HG03045 (cell line): ENCODE results near the gene CACNA1S.

Experiments
- ATAC-seq: cut with Tn5 transposase; IDR thresholded peaks from one replicate; pipeline ENCODE4 v1.9.1; 2021; ENCODE audit warnings: mild to moderate bottlenecking, moderate library complexity; ENCODE audit not compliant: unreplicated experiment

Gene CACNA1S

DNA sequence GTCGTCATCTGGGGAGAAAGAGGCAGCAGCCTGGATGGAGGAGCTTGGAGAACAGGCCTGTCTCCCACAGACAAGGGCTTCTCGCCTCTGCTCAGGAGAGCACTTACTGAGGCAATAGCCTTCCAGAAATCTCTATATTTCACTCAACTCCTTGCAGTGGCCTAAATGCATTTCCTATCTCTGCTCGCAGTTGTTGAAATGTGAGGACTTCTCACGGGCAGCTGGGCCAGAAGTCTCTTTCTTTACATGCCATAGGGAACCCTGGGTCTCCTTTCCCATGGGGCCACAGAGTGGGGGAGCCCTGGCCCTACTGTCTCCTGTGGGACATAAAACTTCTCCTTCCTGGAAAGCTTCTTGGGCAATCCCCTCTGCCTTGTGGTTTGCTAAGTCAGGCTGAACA, 45.2 kb downstream of the CACNA1S start:
- no peak for ATAC-seq

DNA sequence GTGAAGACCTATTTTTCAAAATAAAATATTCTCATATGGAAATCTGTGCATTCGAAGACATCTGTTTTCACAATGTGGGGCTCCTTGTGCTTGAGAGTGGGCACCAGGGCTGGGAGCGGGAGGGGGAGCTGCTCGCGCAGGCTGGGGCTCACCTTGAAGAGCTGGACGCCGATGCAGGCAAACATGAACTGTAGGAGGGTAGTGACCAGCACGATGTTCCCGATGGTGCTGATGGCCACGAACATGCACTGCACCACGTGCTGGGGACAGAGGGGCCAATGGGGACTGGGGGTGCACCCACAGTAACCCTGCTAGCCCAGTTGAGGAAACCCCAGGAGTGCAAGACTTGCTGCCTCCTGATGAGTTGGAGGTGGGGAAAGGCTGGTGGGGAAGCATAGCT, 46.5 kb downstream of the CACNA1S start:
- no peak for ATAC-seq

DNA sequence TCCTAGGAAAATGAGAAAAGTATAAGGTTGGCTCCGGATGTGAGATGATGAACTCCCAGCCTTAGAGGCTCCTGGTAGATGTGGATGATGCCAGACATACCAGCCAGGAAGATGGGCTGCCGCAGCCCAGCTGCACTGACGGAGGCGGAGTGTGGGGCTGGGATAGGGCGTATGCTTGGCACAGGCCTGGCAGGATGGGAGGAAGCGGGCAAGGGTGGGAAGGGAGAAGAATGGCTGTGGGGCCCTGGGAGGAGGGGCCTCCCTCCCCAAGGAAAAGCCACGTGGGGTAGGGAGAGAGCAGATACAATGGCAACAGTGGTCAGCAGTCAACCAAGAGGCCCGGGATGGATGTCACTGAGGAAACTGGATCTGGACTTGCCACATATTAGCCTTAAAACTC, 47.4 kb downstream of the CACNA1S start:
- no peak for ATAC-seq

DNA sequence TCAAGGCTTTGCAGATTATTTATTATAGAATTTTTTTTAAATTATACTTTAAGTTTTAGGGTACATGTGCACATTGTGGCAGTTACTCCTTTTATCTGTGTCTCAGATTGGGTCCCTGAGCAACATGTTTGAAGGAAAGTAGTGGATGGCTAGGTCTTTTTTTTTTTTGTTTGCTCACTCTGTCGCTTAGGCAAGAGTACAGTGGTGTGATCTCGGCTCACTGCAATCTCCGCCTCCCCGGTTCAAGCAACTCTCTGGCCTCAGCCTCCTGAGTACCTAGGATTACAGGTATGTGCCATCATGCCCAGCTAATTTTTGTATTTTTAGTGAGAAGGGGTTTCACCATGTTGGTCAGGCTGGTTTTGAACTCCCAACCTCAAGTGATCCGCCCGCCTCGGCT, 49.1 kb downstream of the CACNA1S start:
- ATAC-seq: no peak

DNA sequence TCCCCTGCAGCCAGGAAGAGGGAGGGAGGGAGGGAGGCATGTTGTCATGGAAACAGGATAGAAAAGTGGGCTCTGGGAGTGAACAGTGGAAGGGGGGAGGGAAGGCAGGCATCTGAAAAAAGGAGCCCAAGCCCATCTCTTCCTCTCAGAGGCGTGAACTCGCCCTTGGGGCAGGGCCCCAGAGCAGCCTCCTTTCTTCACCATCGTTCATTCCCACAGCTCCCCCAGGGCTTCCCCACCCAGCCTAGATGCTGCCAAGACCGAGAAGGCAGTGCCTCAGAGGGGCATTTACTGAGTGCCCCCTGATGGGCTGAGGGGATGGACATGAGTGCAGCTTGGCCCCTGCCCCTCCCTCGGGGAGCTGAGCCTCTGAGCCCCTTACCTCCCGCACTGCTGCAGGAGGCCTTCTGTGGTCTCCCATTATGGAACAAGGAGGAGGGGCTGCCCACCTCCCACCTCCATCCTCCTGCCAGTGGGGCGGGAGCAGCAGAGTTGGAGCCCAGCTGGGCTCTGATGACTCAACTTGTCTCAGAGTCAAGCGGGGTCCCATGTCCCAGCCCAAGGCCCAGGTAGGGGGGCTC, 49.6 kb downstream of the CACNA1S start:
- no peak for ATAC-seq

DNA sequence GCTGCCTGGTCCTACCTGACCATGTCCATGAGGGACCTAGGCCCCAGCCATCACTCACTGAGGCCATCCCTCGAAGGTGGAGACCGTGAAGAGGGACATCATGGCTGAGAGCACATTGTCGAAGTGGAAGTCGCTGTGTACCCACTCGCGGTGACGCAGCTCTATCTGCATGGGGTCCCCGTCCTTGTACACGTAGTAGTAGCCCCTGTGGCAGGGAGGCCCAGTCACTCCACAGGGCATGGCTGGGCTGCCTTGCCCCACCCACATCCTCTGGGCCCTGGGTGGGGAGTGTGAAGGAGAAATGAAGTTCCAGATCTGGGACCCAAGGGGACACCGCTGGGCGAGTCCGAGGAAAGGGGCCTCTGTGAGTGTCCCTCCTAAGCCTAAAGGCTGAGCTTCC, 50.3 kb downstream of the CACNA1S start:
- ATAC-seq: no peak

DNA sequence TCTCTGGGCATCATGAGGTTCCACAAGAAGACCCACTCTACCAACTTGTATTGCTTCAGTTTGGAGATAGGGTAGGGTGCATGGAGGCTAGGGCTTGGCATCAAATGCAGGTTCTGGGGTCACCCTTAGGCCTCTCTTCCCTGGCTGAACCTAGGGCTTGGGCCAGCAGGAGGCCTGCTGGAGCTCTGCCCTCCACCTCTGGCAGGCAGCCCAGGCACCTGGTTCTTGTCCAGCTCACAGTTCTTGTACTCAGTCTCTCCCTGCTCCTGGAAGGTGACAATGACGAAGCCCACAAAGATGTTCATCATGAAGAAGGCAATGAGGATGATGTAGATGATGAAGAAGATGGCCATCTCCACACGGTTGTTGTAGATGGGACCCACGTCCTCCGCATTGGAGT, 51.2 kb downstream of the CACNA1S start:
- no peak for ATAC-seq

DNA sequence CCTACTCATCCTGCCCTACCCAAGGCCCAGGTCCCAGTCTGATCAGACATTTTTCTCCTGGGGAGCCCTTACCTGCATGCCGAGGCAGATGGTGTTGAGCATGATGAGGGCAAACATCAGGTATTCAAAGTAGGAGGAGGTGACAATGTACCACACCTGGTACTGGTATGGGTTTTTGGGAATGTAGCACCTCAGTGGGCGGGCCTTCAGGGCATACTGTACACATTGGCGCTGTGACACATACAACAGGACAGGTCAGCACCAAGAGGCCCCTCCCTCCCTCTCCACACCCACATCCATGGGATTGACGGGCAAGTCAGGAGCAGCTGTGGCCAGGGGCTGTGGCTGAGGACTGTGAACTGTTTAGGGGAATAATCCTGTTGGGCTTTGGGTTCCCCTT, 51.6 kb downstream of the CACNA1S start:
- ATAC-seq: no peak

DNA sequence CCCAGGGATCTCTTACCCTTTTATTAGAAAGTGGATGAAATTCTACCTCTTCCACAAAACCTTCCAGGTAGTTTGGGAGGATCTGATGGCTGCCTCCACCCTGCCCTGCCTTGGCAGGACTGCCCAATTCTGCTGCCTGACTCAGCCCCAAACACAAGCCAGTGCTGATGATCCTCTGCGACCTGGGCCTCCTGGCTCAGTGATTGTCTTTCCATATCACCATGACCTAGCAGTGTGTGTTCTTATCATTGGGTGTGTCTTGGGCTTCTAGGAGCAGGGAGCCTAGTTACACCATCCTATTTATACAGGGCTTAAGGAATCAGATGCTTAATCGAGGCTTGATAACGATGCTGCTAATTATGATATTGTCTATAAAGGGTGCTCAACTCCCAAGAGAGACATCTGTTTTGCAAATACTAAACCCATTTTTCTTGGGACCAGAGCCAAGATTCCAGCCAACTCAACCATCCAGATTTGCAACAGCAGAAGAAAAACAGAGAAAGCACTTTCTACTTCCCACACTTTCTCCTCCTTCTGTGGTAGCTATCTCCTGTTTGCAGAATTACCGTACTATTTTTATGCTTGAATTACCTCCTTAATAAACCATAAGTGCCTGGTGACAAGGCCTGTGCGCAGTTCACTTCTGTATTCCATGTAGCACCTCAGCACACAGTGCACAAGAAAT, 52.2 kb downstream of the CACNA1S start:
- no peak for ATAC-seq

DNA sequence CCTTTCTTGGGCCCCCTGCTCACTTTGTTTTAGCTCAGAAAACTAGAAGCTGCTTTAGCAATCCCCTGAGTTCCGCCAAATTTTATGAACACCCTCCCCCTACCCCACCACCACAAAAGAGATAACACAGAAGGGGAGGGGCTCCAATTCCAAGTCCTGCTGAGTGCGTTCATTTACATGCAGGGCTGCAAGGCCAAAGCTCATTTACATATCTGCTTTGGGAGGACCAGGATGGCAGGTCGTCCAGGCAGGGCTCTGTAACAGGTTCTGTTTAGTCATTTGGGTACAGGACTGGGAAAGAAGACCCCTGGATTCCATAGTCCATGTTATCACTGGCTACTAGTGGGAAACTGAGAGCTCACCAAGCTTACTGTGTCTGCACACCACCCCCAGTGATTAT, 52.8 kb downstream of the CACNA1S start:
- ATAC-seq: no peak

DNA sequence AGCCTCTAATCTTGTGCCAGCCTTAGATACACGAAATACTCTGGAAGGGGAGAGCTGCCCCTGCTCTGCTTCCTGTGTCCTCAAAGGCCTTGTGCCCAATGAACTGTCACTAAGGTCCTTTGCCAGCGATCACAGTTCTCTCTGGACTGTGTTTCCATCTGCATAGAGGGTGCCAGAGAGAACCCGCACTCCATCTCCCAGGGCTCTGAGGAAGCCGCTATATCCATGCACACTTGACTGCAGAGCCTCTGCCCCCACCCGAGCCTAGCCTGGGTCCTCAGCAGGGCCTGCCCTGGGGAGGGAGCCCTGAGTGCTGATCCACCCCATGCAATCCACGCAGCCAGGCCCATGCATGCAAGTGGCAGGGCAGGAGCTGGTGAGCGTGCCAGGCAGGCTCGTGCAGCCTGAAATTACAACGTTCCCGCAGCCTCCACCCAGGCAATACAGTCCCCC, 58.1 kb downstream of the CACNA1S start:
- no peak for ATAC-seq

DNA sequence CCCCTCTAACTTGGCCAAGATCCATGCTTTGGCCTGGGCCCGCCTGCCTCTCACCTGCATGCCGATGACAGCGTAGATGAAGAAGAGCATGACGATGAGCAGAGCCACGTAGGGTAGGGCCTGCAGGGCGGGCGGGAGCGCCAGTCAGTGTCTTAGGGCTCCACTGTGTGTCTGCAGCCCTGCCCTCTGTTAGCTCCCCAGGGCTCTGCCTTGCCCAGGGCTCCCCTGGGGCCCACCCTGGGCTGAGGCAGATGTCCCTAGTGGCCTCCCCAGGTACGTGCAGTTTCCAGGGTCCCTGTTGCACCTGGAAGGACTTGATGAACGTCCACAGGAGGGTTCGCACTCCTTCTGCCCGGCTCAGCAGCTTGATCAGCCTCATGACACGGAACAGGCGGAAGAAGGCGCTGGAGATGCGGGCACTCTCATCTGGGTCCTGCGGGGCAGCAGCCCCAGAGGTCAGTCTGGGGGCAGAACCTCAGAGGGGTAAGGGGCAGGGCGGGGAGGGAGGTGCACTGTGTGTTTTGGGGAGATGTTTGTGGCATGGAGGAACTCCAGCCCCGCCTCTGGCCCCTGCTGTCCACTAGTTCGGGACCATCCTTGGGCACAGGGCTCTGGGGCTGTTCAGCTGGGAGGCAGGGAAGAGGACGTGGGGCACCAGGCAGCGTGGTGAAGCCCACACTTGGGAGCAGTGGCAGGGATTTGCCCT, 58.9 kb downstream of the CACNA1S start:
- ATAC-seq: no peak

DNA sequence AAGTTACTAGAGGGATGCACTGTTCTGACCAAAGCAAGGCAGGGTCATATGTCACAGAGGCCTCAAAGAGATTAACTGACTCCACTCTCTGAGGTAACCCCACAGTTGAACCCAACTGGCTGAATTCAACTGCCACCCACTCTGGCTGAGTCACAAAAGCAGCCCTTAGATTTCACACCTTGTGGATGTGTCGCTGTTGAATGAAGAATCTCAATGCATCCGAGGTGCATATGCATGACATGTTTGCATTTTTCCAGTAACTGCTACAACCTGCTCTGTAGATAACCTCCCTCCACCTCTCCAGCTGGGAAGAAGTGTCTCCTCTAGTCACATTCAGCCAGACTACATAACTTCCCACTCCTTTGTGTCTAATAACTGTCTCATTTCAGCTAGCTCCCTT, 60.8 kb downstream of the CACNA1S start:
- ATAC-seq: no peak

DNA sequence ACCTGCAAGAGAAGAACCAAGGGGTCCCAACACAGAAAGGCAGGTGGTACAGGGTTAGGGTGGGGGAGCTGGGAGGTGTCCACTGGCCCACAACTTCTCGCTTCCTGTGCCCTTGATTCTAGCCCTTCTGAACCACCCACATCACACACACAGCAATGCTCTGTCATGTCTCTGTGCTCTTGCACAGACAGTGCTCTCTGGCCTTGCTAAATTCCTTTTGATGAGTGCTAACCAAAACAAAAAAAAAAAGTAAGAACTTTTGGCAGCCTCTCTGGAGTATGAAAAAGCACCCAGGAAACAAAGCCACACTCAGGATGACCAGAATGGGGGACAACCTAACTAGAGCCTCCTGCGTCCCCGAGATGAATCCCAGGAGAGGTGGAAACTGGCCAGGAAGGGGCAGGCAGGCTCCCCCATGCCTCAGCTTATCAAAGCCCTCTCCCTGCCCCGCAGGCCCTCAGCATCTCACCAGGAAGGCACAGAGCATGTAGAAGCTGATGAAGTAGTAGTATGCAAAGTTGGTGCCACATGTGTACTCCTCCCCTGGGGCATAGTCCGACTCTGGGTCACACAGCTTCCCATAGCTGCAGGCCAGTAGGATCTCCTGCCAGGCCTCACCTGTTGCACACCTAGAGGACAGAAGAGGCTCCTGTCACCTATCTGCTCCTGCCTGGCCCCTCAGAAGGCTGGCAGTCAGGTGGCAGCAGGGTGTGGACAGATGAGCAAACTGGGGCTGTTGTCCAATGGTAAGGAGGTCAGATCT, 61.5 kb downstream of the CACNA1S start:
- no peak for ATAC-seq

DNA sequence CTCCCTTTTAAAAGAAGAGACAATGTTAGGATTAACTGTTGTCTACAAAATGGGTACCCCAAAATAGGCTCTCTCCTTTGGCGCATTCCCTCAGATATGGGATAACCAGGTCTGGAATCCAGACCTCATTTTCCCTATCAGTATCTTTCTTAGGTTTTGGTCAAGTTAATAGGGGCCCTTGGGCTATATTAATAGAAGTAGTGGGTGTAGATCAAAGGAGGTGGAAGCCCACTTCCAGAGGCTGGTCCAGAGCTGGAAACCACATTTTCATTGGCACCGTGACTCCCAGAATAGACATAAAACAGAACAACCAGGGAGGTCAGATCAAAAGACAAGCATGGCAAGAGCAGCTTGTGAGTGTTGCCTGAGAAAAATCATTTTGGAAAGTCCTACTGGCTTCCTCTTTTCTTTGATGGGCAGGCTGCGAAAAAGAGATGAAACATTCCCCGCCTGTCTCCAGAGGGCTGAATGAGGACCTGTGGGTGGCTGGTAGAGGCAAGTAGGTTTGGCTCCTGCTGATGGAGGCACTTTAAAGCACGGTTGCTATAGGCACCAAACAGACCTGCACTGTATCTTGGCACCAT, 62.9 kb downstream of the CACNA1S start:
- no peak for ATAC-seq

DNA sequence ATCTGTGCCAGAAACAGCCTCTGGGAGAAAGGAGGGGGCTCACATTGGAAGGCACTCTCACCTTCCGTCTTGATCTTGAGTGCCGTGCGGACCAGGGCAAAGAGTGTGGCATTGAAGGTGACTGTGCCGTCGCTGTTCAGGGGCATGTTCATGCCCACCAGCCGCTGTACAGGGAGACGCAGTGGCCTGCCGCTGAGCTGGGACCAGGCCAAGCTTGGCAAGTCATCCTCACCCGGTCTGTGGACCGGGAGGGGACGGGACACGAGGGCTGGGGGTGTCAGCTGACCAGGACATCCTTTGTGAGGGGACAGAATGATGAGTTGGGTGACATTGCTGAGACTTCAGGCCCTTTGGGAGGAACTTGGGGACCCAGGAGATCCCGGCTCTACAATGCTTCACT, 63.7 kb downstream of the CACNA1S start:
- ATAC-seq: no peak

DNA sequence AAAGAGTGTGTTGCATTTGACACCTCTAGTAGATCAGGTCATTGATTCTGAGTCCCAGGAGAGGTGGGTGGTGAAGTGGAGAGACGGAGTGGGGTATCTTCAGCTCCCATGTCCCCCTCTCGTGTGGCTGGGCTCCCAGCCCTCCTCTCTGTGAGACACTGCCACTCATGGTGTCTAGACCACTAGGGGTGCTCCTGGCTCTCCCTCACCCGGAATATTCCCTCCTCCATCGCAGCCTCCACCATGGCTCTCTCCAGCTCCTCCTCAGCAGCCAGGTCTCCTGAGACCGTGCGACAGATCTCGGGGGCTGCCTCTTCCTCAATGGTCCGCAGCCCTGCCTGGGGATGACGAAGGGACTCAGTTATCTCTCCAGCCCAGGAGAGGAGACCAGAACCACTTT, 68.1 kb downstream of the CACNA1S start:
- no peak for ATAC-seq

DNA sequence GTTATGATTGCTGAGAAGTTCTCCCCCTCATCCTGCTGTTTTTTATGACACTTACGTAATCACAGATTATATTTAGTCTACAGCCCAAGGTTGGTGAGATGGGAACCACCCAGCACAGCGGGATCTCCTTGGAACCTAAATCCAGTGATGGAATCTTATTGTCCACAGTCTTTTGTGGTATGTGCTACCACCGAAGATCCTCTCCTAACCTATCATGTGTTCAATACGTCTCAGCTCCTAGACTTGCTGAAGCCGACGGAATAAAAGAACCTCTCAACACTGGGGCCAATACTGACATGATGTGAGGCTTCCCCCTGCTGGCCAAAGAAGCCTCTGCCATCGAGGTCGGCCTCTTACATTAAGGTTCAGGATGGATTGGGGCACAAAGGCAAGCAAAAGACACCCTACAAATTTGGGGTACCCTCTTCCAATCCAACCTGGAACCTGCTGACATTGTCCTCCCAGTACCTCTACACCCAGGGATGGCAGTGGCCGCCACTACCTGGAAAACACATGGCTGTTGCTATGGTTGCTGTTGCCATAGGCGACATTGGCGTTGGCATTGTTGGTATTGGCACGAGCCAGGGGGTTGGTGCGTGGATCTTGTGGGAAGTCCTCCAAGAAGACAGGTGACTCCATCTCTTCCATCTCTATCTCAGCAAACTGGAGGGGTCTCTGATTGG, 69.3 kb downstream of the CACNA1S start:
- no peak for ATAC-seq

DNA sequence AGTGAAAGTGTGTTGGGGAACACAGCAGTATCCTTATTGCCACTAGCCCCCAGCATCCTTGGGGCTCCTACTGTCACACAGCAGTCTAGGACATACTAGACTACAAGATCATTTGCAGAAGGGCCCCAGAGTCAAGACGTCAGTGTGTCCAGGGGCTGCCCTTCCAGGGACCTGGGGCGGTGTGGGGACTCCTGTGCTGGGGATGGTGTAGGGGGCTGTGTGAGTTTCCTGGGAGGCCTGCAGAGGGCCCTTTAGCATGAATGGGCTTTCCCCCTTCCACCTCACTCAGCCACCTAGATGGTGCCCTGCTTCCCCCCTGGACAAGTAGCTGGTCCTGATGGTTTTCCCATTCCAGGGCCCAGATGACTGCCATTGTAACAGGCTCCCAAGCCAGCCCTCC, 71.2 kb downstream of the CACNA1S start:
- ATAC-seq: no peak

DNA sequence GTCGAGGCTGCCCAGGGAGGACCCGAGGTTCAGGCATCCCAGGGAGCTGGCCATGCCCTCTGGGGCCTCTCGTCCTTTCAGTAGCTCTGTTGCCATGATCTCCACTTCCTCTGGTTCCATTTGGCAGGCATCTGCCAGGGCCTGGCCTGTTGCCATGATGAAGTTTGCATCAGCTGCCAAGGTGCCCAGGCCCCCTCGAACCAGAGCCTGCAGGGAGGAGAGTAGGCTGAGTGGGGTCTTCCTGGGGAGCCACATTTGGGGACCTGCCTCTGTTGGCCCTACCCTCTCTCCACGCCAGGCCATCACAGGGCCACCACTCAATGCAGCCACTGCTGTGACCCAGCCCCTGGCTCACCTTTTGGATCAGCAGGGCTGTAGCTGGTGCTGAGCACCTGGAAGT, 72.3 kb downstream of the CACNA1S start:
- ATAC-seq: no peak

DNA sequence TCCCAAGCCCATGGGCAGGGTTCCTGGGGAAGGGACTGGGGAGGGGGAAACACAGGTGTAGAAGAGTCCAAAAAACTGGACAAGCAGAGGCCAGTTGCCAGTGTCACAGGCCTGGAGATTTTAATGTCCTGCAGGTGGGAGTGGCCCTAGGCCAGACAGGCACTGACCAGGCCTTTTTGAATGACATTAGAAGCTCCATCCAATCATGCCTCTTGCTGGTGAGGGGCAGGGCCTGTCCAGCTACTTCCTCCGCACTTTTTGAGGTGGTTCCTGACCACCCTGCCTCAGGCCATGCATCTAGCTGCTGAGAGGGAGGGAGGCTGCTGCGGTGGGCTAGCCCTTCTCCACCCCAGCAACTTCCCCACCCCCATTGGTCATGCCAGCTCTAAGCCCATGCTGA, 72.8 kb downstream of the CACNA1S start:
- ATAC-seq: no peak
